Measurements from ENCODE around the gene CNIH3. TPM values are rescaled to one million over a fixed set of nuclear protein-coding genes. Genes with fewer than 3 reads are reported as not detected.
A peak's percentile ranks its signal among the peaks of the same experiment; 100 is the strongest.
"Not testable (repeated sequence)": the region's sequence is repeated elsewhere in the genome, so short reads cannot be mapped to it uniquely, and the experiment has no call there.

CNIH3 gene
- polyA plus RNA-seq, 3 donors, result 9.6 to 9.9 (median 9.8) TPM

GRCh38 chr1:224683936-224684335 lies 67.8 kb downstream of the CNIH3 start:
- peak in 1 of 3 donors; percentile 13 for DNase-seq (ENCODE audit: low read depth in 3 of 3, low spot score in 2 of 3)

GRCh38 chr1:224684979-224685425 lies 68.9 kb downstream of the CNIH3 start:
- DNase-seq (ENCODE audit: low read depth in 3 of 3, low spot score in 2 of 3), result no peak

- DNase-seq (ENCODE audit: low read depth in 3 of 3, low spot score in 2 of 3), result not testable (repeated sequence)
These were observed 70.0 kb downstream of the CNIH3 start for GRCh38 chr1:224686140-224686539.

GRCh38 chr1:224687465-224687864 lies 71.3 kb downstream of the CNIH3 start:
- no peak for DNase-seq (ENCODE audit: low read depth in 3 of 3, low spot score in 2 of 3)

GRCh38 chr1:224689374-224689773 lies 73.3 kb downstream of the CNIH3 start:
- no peak for DNase-seq (ENCODE audit: low read depth in 3 of 3, low spot score in 2 of 3)

GRCh38 chr1:224690576-224690975 lies 74.5 kb downstream of the CNIH3 start:
- DNase-seq (ENCODE audit: low read depth in 3 of 3, low spot score in 2 of 3), result no peak

- DNase-seq (ENCODE audit: low read depth in 3 of 3, low spot score in 2 of 3), result no peak
These were observed 75.2 kb downstream of the CNIH3 start for GRCh38 chr1:224691148-224691925.

GRCh38 chr1:224694969-224695368 lies 78.9 kb downstream of the CNIH3 start:
- DNase-seq (ENCODE audit: low read depth in 3 of 3, low spot score in 2 of 3), result no peak

GRCh38 chr1:224696021-224696420 lies 79.9 kb downstream of the CNIH3 start:
- no peak for DNase-seq (ENCODE audit: low read depth in 3 of 3, low spot score in 2 of 3)

- DNase-seq (ENCODE audit: low read depth in 3 of 3, low spot score in 2 of 3), result no peak
These were observed 81.0 kb downstream of the CNIH3 start for GRCh38 chr1:224696891-224697765.

- DNase-seq (ENCODE audit: low read depth in 3 of 3, low spot score in 2 of 3), result no peak
These were observed 81.9 kb downstream of the CNIH3 start for GRCh38 chr1:224698015-224698451.

- no peak for DNase-seq (ENCODE audit: low read depth in 3 of 3, low spot score in 2 of 3)
These were observed 84.9 kb downstream of the CNIH3 start for GRCh38 chr1:224700918-224701531.

GRCh38 chr1:224703702-224704101 lies 87.6 kb downstream of the CNIH3 start:
- DNase-seq (ENCODE audit: low read depth in 3 of 3, low spot score in 2 of 3), result no peak

GRCh38 chr1:224704107-224704735 lies 88.1 kb downstream of the CNIH3 start:
- no peak for DNase-seq (ENCODE audit: low read depth in 3 of 3, low spot score in 2 of 3)

GRCh38 chr1:224705578-224705977 lies 89.5 kb downstream of the CNIH3 start:
- DNase-seq (ENCODE audit: low read depth in 3 of 3, low spot score in 2 of 3), result no peak

GRCh38 chr1:224707843-224708725 lies 92.0 kb downstream of the CNIH3 start:
- no peak for DNase-seq (ENCODE audit: low read depth in 3 of 3, low spot score in 2 of 3)

- DNase-seq (ENCODE audit: low read depth in 3 of 3, low spot score in 2 of 3), result no peak
These were observed 94.1 kb downstream of the CNIH3 start for GRCh38 chr1:224710196-224710595.

- not testable (repeated sequence) for DNase-seq (ENCODE audit: low read depth in 3 of 3, low spot score in 2 of 3)
These were observed 95.2 kb downstream of the CNIH3 start for GRCh38 chr1:224711231-224711756.

GRCh38 chr1:224711876-224712275 lies 95.8 kb downstream of the CNIH3 start:
- no peak for DNase-seq (ENCODE audit: low read depth in 3 of 3, low spot score in 2 of 3)
